GM18873 (cell line): ENCODE results near the gene BGLAP.
A peak's percentile ranks its signal among the peaks of the same experiment; 100 is the strongest.

Experiments
- ATAC-seq: cut with Tn5 transposase; IDR thresholded peaks from one replicate; pipeline ENCODE4 v1.9.1; 2021; ENCODE audit warnings: mild to moderate bottlenecking, moderate library complexity, moderate number of reproducible peaks; ENCODE audit not compliant: unreplicated experiment, low FRiP score

BGLAP gene

DNA sequence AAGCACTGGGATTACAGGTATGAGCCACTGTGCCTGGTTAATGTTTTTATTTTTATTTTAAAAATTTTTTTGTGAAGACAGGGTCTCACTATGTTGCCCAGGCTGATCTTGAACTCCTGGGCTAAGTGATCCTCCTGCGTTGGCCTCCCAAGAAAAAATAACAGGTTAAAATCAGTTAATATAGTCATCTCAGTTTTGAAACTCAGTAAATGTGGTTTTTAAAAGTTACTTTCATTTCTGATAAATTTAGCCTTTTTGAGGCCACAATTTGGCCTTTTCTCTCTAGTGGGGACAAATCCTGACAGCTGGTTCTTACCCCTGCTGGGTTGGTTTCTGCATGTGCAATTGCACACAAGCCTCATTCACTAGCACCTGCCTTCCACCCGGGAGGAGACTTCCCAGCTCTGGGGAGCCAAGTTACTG, 15.9 kb upstream of the BGLAP start:
- peak; percentile 59 for ATAC-seq

DNA sequence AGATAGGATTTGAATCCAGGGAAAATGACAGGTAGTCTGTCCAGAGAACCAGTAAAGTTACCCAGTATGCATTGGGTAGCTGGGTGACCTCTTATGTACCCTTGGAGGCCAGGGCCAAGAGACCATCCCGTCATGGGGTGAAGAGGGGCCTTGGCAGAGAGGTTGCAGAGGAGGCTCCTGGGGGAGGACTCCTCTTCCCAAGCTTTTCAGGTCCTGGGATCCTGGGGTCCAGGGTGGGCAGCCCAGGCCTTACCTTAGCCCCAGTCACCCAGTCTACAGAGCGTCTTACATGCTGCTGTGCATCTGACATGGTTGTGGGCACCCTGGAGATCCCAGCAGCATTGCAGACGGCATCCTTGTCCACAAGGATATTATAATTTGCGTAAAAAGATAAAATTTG, 15.2 kb upstream of the BGLAP start:
- ATAC-seq, result no peak

DNA sequence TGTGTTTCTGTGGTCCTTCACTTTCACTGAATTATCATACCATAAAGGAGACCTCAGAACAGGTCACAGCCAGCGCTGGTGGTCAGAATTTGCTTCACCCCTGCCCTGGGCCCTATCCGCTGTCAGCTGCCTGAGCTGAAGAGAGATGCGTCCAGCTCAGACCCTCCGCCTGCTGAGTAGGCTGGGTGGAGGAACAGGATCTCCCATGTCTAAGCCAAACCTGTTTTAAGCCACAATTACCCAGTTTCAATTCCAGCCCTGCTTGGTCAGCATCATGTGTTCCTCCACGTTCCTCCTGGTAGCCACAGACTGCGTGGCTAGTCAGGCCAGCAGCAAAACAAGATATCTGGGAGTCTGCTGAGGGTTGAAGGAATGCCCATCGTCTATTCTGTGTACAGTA, 13.5 kb upstream of the BGLAP start:
- no peak for ATAC-seq

DNA sequence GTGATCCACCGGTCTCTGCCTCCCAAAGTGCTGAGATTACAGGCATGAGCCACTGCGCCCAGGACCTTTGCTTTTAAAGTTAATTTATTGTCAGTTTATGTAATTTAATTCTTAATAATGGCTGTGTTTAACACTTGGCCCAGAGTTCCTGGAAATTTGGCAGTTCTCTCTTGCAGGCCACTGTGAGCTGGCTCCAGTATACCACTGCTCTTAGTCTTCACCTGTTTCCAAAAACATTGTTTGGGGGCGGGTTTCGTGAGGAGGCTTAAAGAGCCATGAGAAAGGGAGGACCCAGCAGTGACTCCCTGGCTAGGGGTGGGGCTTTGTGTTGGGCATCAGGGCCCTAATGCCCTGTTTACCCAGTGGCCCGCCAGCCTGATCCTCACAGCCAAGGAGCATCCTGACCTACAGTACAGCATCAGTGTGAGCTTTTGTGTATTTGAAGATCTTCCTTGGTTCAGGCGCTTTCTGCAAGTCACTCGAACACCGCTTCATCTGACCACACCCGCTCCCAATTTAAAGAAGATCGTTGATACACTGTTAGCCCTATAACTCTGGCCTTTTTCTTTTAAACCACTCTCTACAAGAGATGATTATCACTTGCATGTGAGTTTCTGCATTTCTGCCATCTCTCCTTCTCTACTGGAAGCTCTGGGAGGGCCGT, 12.0 kb upstream of the BGLAP start:
- no peak for ATAC-seq

DNA sequence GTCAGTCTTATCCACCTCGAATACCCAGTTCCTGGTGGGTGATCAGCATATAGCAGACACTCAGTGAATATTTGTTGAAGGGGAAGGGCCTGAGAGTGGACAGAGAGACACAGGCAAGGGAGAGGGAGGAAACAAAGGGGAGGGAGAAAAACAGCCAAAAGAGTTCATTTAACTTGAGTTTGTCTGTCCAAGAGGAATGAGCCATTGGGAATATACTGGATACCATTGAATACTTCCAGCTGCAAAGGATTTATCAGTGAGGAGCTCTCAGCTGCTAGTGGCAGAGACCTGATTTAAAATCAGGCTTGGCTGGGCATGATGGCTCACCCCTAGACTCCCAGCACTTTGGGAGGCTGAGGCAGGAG, 11.5 kb upstream of the BGLAP start:
- ATAC-seq, result no peak

DNA sequence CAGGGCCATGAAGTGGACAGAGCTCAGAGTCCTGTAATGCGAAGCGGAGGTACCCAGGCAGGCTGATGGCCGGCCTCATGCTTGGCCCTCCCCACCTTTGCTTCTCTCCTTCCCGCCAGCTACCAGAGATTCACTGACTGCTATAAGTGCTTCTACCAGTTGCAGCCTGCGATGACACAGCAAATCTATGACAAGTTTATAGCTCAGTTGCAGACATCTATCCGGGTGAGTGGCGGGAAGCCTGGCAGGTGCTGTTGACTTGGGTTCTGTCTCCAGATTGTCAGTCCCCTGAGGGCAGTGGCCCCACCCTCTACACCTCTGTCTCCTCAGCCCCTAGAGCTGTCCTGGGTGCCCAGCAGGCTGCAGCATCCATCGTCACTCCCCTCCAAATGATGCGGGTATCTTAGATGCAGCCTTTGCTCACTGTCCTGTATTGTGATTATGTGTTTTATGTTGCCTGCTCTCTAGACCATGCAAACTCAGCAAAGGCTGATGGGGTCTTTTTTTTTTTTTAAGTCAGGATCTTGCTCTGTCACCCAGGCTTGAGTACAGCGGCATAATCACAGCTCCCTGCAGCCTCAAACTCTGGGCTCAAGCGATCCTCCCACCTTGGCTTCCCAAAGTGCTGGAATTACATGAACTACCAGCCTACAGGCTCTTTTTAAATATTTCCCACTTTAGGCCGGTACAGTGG, 9.6 kb upstream of the BGLAP start:
- ATAC-seq, result no peak

DNA sequence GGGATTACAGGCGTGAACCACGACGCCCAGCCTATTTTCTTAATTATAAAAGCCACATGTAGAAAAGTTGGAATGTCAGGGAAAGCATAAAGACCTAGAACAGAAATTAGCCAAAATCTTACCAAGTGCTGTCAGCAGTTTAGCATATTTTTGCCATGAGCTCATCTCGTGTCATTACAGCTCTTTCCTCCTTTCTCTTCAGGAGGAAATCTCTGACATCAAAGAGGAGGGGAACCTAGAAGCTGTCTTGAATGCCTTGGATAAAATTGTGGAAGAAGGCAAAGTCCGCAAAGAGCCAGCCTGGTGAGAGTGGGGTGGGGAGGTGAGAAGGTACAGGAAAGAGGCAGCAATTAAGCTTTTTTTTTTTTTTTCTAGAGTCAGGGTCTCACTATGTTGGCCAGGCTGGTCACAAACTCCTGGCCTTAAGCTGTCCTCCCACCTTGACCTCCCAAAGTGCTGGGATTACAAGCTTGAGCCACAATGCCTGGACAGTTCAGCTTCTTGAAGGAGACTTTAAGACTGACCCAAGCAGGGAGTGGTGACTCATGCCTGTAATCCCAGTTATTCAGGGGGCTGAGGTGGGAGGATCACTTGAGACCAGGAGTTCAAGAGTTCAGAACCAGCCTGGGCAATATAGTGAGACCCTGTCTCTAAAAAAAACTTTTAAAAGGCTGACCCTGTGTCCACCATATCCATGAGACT, 8.4 kb upstream of the BGLAP start:
- ATAC-seq, result no peak

DNA sequence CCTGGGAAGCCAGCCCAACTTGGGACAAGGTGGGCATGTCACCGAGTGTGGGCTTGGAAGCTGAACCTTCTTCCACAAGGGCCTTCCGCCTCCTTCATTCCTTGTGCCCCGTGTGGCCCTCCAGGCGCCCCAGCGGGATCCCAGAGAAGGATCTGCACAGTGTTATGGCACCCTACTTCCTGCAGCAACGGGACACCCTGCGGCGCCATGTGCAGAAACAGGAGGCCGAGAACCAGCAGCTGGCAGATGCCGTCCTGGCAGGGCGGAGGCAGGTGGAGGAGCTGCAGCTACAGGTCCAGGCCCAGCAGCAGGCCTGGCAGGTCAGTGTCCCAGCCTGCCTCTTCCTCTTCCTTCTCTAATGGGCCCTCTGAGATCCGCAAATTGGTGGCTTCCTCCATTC, 5.8 kb upstream of the BGLAP start:
- ATAC-seq, result no peak

DNA sequence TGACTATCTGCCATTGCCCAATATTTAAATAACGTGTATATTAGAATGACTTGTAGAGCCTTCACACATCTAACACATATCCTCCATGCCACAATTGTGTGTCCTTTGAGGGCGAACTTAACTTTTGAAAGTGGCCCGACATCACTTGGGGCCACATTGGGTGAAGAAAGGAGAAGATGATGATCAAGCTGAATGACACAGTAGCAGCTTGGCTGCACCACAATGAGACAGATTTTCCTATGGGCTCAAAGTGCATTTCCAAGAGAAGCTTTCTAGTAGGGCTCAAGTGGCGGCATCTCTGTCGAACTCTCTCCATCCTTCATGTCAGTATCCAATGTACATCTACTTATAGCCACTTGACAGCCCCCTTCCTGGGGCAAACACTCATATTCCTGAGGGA, 3.7 kb upstream of the BGLAP start:
- no peak for ATAC-seq

DNA sequence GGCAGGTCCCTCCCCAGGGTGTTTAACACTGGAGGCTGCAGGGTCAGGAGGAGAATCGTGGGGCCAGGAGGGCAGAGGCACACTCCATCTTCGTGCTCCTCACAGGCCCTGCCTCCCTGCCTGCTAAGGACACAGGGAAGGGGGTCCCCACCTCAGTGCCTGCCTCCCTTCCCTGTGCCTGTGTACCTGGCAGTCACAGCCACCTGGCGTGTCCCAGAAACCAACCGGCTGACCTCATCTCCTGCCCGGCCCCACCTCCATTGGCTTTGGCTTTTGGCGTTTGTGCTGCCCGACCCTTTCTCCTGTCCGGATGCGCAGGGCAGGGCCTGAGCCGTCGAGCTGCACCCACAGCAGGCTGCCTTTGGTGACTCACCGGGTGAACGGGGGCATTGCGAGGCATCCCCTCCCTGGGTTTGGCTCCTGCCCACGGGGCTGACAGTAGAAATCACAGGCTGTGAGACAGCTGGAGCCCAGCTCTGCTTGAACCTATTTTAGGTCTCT, 623 bp upstream of the BGLAP start:
- ATAC-seq, result no peak

DNA sequence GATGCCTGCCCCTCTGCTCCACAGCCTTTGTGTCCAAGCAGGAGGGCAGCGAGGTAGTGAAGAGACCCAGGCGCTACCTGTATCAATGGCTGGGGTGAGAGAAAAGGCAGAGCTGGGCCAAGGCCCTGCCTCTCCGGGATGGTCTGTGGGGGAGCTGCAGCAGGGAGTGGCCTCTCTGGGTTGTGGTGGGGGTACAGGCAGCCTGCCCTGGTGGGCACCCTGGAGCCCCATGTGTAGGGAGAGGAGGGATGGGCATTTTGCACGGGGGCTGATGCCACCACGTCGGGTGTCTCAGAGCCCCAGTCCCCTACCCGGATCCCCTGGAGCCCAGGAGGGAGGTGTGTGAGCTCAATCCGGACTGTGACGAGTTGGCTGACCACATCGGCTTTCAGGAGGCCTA, 754 bp downstream of the BGLAP start:
- no peak for ATAC-seq

DNA sequence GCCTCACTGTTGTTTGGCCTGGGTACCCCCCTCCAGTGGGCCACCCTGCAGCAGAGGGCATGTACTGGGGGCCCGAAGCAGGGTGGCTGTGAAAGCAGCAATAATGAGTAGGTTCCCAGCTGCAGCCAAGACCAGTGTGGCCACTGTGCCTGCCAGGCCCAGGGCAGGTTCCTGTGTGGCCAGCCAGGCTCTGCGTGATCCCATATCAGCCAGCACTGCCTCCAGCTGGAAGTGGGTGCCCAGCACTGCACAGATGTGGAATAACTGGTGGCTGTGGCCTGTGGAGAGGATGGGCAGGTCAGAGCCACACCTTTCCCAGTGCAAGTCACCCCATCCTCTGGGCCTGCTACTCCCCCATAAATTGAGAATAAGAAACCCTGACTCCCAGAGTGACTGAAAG, 2.1 kb downstream of the BGLAP start:
- ATAC-seq, result no peak

DNA sequence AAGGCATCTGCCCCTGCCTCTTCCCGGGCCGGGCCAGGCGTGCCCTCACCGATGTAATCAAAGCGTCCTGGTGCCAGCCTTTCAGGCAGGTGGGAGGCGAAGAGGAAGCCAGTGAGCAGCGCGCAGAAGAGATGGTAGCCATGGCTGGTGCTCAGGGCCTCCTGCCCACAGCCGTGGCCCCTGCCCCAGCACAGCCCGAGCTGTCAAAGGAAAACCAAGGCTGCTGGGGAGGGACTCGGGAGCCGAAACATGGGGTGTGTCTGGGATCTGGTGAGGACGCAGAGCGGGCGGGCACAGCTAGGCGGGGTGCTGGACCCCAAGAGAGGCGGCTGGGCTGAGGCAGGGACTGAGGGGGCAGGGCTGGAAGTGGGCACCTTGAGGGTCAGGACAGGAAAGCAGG, 2.7 kb downstream of the BGLAP start:
- no peak for ATAC-seq

DNA sequence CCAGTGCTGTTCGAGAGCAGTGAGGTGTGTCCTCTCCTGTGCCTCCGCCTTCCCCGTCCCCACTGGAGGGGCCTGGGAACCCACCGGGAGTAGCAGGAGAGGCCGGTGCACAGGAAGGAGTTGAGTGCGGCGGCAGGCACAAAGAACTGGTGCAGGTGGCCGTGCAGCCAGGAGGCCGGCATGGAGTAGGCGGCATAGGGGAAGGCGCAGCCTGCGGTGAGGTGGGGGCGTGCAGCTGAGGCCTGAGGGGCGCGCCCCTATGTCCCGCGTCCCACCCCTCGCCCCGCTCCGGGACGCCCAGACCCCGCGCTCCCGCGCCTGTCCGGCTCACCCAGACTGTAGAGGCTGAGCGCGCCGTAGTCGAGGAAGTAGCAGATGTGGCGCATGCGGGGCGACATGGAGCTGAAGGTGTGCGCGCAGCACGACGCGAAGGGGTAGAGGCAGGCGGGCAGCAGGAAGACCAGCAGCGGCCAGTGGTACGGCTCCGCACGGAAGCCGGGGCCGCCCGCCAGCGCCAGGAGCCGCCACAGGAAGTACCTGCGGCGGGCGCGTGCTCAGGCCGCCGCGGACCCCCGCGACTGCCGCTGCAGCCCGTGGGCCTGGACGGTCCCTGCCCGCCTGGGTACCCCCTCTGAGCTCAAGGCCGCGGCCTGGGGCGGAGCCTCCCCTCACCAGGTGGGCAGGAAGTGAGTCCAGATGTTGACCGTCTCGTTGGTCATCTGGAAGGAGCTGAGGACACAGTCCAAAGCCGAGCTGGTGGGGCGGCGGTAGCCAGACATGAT, 3.7 kb downstream of the BGLAP start:
- no peak for ATAC-seq

DNA sequence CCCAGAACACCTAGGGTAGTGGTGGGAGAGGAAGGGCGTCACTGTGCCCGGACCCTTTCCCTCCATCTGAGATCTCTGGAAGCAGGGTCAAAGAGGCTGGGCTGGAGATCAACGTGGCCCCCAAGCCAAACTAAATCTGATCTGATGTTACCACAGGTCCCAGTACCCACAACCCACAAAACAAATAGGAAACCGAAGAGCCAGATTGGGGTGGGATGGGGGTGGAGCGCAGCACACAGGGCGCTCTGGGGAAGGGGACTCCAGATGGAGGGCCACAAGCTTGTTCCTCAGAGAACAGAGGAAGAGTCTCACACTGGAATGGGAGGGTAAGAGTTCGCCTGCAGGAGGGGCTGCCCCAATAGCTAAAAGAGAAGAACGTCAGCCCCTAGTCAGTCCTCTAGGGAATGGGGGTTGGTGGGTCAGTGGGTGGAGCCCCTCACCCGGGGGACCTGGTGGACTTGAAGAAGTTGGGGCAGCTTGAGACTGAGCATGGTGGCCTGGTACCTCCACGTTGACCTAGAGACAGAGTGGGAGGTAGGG, 4.3 kb downstream of the BGLAP start:
- no peak for ATAC-seq

DNA sequence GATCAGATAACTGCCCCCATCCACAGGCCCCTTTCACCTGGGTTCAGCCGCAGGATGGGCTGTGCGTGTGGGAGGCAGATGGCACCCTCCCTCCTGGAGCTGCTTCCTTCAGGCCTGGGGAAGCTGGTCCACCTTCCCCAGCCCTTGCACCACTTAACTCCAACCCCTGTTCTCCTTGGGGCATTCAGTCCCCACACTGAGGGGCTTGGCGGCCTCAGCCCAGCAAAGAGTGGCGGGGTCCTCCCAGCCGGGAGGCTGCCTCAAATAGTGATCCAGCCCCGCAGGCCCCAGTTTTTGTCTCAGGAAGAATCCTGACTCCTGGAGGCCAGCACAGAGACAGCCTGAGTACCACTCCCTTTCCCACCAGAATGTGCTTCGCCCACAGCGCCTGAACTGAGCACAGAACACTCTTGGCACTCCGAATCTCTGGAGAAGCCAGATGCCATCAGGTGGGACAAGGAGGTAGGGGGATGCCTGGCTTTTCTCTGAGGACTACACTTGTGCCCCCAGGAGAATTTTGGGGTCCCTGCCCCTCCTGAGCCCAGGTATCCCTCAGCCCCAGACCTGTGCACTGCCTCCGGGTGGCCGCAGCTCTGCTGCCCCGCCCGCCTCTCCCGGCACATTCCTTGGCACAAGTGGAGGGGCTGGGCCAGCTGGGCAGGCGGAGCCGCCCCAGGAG, 4.9 kb downstream of the BGLAP start:
- no peak for ATAC-seq

DNA sequence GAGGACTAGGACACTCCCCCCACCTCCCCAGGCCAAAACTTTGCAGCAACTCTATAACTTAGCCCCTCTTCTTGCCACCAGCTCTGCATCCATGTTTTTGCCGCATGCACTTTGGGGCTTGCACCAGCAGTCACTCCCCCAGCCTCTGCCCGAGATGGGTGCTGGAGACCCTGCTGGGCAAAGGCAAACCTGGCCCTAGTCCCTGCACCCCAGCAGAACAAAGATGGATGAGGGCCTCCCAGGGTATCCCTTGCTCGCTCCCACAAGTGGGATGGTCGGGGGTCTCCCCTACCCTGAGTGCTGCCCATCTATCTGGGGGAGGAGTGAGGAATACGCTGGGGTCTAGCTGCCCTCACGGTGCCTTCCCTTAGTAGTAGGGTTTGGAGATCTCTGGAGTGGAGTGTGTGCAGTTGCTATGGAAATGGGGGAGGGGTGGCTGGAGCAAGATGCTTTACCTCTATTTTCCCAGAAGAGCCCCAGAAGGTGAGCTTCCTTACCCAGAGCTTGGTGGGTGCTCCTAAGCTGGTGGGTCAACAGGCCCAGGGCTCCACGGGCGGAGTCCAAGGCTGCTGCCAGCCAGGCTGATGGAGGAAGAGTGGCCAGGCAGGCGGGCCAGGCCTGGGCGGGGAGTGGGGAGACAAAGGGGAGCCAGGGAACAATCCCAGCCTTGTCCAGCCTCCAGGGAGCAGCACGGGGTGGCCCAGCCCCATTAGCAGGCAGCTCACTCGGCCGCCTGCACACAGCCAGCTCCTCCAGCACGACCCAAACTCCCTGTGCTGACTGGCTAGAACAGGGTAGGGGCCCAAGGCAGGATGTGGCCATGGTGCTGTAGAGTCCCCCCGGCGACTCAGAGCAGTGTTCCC, 5.7 kb downstream of the BGLAP start, which contains the start of gene PAQR6:
Gene PAQR6, minus strand, starts transcription at position 597 of the 863 bp plus-strand sequence. CDS start 1,325 bp downstream, outside the sequence.
- ATAC-seq, result no peak

DNA sequence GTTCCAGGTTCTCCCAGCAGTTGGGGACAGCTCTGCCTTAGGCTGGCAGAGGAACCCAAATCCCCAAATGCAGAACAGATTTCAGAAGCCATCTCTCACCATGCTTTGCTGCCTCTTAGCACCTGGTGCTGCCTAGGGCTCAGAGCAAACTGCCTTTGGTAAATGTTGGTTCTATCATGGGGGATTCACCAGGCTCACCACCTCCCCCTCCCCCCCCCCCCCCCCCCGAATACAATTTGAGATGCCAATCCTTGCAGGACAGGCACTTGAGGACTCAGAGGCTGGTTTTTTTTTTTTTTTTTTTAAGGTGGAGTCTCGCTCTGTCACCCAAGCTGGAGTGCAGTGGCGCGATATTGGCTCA, 6.3 kb downstream of the BGLAP start:
- ATAC-seq, result no peak

DNA sequence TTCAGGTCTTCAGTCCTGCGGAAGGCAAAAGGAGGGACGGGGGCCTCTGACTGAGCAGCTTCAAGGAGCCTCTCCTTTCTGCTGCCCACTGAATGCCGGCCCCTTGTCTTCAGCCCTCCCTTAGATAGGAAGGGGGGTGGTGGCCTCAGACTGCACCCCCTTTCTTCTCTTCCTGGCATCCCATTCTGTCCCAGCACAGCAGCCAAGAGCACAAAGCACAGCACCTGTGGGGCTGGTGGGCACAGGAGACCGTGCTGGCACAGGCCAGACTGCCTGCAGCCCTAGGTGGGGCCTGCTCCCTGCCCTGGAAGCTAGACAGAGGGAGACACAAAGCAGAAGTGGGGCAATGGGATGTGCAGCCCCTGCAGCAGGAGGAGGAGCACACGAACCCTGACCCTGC, 7.6 kb downstream of the BGLAP start:
- ATAC-seq, result no peak
